Natural killer cell (primary cell): ENCODE measurements around the gene SPSB2. TPM values are rescaled to one million over a fixed set of nuclear protein-coding genes. Genes with fewer than 3 reads are reported as not detected.

Source experiments
- ATAC-seq, 3 donors: fragments of 150-1000 bp in 2 of 3; fragments of 200-7000 bp in 1 of 3; cut with Tn5 transposase; 1 replicate in 1 of 3; 2 replicates in 2 of 3; pipeline ENCODE4 v1.10.0; 2021; ENCODE audit warnings: mild to moderate bottlenecking in 2 of 3, moderate library complexity in 2 of 3
- DNase-seq, 2 donors: peaks; one replicate each; pipeline versions ENCODE4 v3.0.0 to v3.0.0-alpha.2; 2013 to 2021; ENCODE audit warnings: mixed read lengths in 1 of 2
- H3K27ac ChIP-seq: one replicate; pipeline ENCODE4 v1.5.1; 2013; ENCODE audit warnings: mild to moderate bottlenecking, low read length
- H3K27me3 ChIP-seq: one replicate; pipeline ENCODE4 v1.6.1; 2013; ENCODE audit warnings: low read length; ENCODE audit not compliant: control insufficient read depth, insufficient read depth
- H3K36me3 ChIP-seq: one replicate; pipeline ENCODE4 v1.6.1; 2013; ENCODE audit warnings: low read length; ENCODE audit not compliant: control insufficient read depth, insufficient read depth
- H3K4me1 ChIP-seq: one replicate; pipeline ENCODE4 v1.6.1; 2013; ENCODE audit warnings: low read length; ENCODE audit not compliant: control insufficient read depth, insufficient read depth
- H3K4me3 ChIP-seq: one replicate; pipeline ENCODE4 v1.5.1; 2013; ENCODE audit warnings: low read length
- H3K9me3 ChIP-seq: one replicate; pipeline ENCODE4 v1.6.1; 2013; ENCODE audit warnings: low read length; ENCODE audit not compliant: control insufficient read depth, insufficient read depth
- H3K27ac Mint-ChIP-seq, 2 donors: one replicate each; pipeline ENCODE4 v1.8.0; 2022; ENCODE audit warnings: mild to moderate bottlenecking in 2 of 2, mixed read lengths in 2 of 2, moderate library complexity in 1 of 2
- H3K27me3 Mint-ChIP-seq, 2 donors: one replicate each; pipeline ENCODE4 v1.8.0; 2022; ENCODE audit warnings: low read depth in 2 of 2, mixed read lengths in 2 of 2
- H3K36me3 Mint-ChIP-seq: one replicate; pipeline ENCODE4 v1.8.0; 2022; ENCODE audit warnings: mixed read lengths
- H3K4me1 Mint-ChIP-seq, 2 donors: one replicate each; pipeline ENCODE4 v1.8.0; 2022; ENCODE audit warnings: mixed read lengths in 2 of 2
- H3K4me3 Mint-ChIP-seq: one replicate; pipeline ENCODE4 v1.8.0; 2022; ENCODE audit warnings: mild to moderate bottlenecking, moderate library complexity, mixed read lengths
- H3K9me3 Mint-ChIP-seq, 2 donors: one replicate each; pipeline ENCODE4 v1.8.0; 2022; ENCODE audit warnings: mixed read lengths in 2 of 2
- CTCF ChIP-seq: fragments of 200-600 bp; IDR thresholded peaks from one replicate; pipeline ENCODE4 v1.8.0; 2022; ENCODE audit warnings: antibody characterized with exemption
- WGBS: methylation state at CpG from one replicate; pipeline ENCODE4 v1.1.7; 2013; ENCODE audit warnings: missing lambda C conversion rate; ENCODE audit not compliant: insufficient coverage; 5-methylcytosine and 5-hydroxymethylcytosine counted together
- intact Hi-C: fragments of 100-400 bp; cut with micrococcal nuclease; formaldehyde crosslinking; loops from one replicate; pipeline ENCODE4 v1.14.2; 2022
- total RNA-seq, 4 donors: library from RNA; stranded (reverse); fragments of 120-200 nt in 1 of 4; gene quantifications; one replicate each; pipeline versions ENCODE4 v1.2.3 to v1.2.4, GENCODE V29; 2013 to 2022

SPSB2 gene
- total RNA-seq, 3 donors from 2014 or later (not counting 1 experiment from before 2014, with no cell fraction given): 8.1 to 19.1 (median 8.4) TPM

GRCh38 chr12:6915789-6916285 is 42.7 kb upstream of the SPSB2 start:
- no peak for TF ChIP-seq CTCF
- DNase-seq (no peak), ATAC-seq (no peak)
- H3K36me3 ChIP-seq: no peaks in the 10 kb centered on the region
- H3K4me3 Mint-ChIP-seq: peak overlapping the region; percentile 94
- WGBS: 90% methylated on average over 14 of the region's 14 CpGs
- H3K27me3 ChIP-seq: no peaks in the 10 kb centered on the region
- intact Hi-C loops: loop anchor here (2.0 kb wide), 1 partner anchor 43 kb away; the partner anchor contains the start of gene SPSB2
- no peaks in the 10 kb centered on the region for H3K9me3 Mint-ChIP-seq
- peaks cover 16% of the 10 kb centered on the region for H3K4me1 ChIP-seq
- no peaks in the 10 kb centered on the region for H3K36me3 Mint-ChIP-seq
- H3K27me3 Mint-ChIP-seq: peaks cover 0 to 6% of the 10 kb centered on the region in 2 donors
- peaks cover 16 to 41% of the 10 kb centered on the region in 2 donors for H3K4me1 Mint-ChIP-seq
- no peak overlapping the region for H3K27ac ChIP-seq
- H3K9me3 ChIP-seq: no peaks in the 10 kb centered on the region
- H3K4me3 ChIP-seq: no peak overlapping the region
- H3K27ac Mint-ChIP-seq: no peak overlapping the region

GRCh38 chr12:6914947-6915788 is 42.1 kb upstream of the SPSB2 start:
- no peaks in the 10 kb centered on the region for H3K36me3 Mint-ChIP-seq
- peak overlapping the region; percentile 74 to 95 for H3K27ac Mint-ChIP-seq
- no peaks in the 10 kb centered on the region for H3K9me3 Mint-ChIP-seq
- ATAC-seq (no peak), DNase-seq (no peak)
- H3K27ac ChIP-seq: peak overlapping the region; percentile 36
- peaks cover 16 to 41% of the 10 kb centered on the region in 2 donors for H3K4me1 Mint-ChIP-seq
- peak overlapping the region; percentile 42 for H3K4me3 ChIP-seq
- H3K27me3 Mint-ChIP-seq: peaks cover 0 to 6% of the 10 kb centered on the region in 2 donors
- H3K36me3 ChIP-seq: no peaks in the 10 kb centered on the region
- 35% methylated on average over 20 of the region's 29 CpGs for WGBS
- H3K9me3 ChIP-seq: no peaks in the 10 kb centered on the region
- intact Hi-C loops: loop anchor here (2.0 kb wide), 1 partner anchor 42 kb away; the partner anchor contains the start of gene SPSB2
- peaks cover 16% of the 10 kb centered on the region for H3K4me1 ChIP-seq
- H3K4me3 Mint-ChIP-seq: peak overlapping the region; percentile 94
- TF ChIP-seq CTCF: no peak
- H3K27me3 ChIP-seq: no peaks in the 10 kb centered on the region

- peaks cover 0 to 6% of the 10 kb centered on the region in 2 donors for H3K27me3 Mint-ChIP-seq
- peaks cover 16 to 41% of the 10 kb centered on the region in 2 donors for H3K4me1 Mint-ChIP-seq
- DNase-seq: peak; percentile 80 to 91
- peak within 1 kb of the TSS; percentile 54 for H3K4me3 ChIP-seq
- H3K27ac Mint-ChIP-seq: peak within 1 kb of the TSS; percentile 74 to 95
- no peak for TF ChIP-seq CTCF
- intact Hi-C loops: loop anchor here (2.0 kb wide), 1 partner anchor 42 kb away; the partner anchor contains the start of gene SPSB2
- under 1% methylated on average over 68 of the region's 68 CpGs for WGBS
- H3K4me1 ChIP-seq: peaks cover 16% of the 10 kb centered on the region
- peak within 1 kb of the TSS; percentile 82 for H3K27ac ChIP-seq
- H3K4me3 Mint-ChIP-seq: peak within 1 kb of the TSS; percentile 94
- H3K36me3 Mint-ChIP-seq: no peaks in the 10 kb centered on the region
- ATAC-seq: peak; percentile 92 to 94 (median 93)
- no peaks in the 10 kb centered on the region for H3K36me3 ChIP-seq
- no peaks in the 10 kb centered on the region for H3K9me3 ChIP-seq
- no peaks in the 10 kb centered on the region for H3K9me3 Mint-ChIP-seq
- H3K27me3 ChIP-seq: no peaks in the 10 kb centered on the region
These were observed 41.3 kb upstream of the SPSB2 start, which contains the start of gene ENO2 for GRCh38 chr12:6914246-6914946. TSS of gene ENO2 (plus strand) at chr12:6914580. CDS start at chr12:6915833, 1,253 bp downstream.
